Transverse colon (tissue), 4 donors: ENCODE measurements around the gene AQP12B. TPM values are rescaled to one million over a fixed set of nuclear protein-coding genes. Genes with fewer than 3 reads are reported as not detected.
"Not testable (repeated sequence)": the region's sequence is repeated elsewhere in the genome, so short reads cannot be mapped to it uniquely, and the experiment has no call there.

Experiments used
- DNase-seq: peaks from one replicate; pipeline ENCODE4 v3.0.0-alpha.2; 2019
- H3K27ac ChIP-seq, 4 donors: fragments of 200-600 bp; sonication (generic); 2 replicates each; pipeline ENCODE4 v1.5.1; 2016 to 2018; ENCODE audit warnings: inconsistent platforms in 4 of 4
- H3K27me3 ChIP-seq: fragments of 200-600 bp; sonication (generic); 2 replicates; pipeline ENCODE4 v1.5.1; 2017; ENCODE audit warnings: inconsistent platforms
- H3K36me3 ChIP-seq, 4 donors: fragments of 200-600 bp; sonication (generic); 2 replicates each; pipeline ENCODE4 v1.5.1; 2017 to 2019; ENCODE audit warnings: inconsistent platforms in 4 of 4
- H3K4me1 ChIP-seq, 4 donors: fragments of 200-600 bp; sonication (generic); 2 replicates each; pipeline ENCODE4 v1.5.1; 2017 to 2020; ENCODE audit warnings: inconsistent platforms in 4 of 4
- H3K4me3 ChIP-seq, 4 donors: fragments of 200-600 bp; sonication (generic); 1 replicate in 1 of 4; 2 replicates in 3 of 4; pipeline versions ENCODE4 v1.5.1 to v1.6.1; 2017 to 2019; ENCODE audit warnings: inconsistent platforms in 4 of 4
- H3K9me3 ChIP-seq, 2 donors: fragments of 200-600 bp; sonication (generic); 2 replicates each; pipeline ENCODE4 v1.5.1; 2017 to 2019; ENCODE audit warnings: inconsistent platforms in 2 of 2
- CTCF ChIP-seq, 5 experiments: fragments of 200-600 bp in 3 of 5; fragments of 450-650 bp in 2 of 5; sonication (generic) in 3 of 5; IDR thresholded peaks; 1 replicate in 2 of 5; 2 replicates in 3 of 5; pipeline ENCODE4 v1.5.1; 2016 to 2017; ENCODE audit warnings: antibody characterized with exemption in 5 of 5, inconsistent platforms in 3 of 5, mild to moderate bottlenecking in 2 of 5, moderate library complexity in 1 of 5
- EP300 ChIP-seq: sonication (generic); formaldehyde crosslinking; IDR thresholded peaks from one replicate; pipeline ENCODE4 v1.6.1; 2017; ENCODE audit warnings: antibody characterized with exemption, low read depth
- POLR2A ChIP-seq: fragments of 450-650 bp; IDR thresholded peaks from one replicate; pipeline ENCODE4 v1.6.1; 2016; ENCODE audit warnings: antibody characterized with exemption, mild to moderate bottlenecking, moderate library complexity
- POLR2AphosphoS5 ChIP-seq, 3 donors: sonication (generic); formaldehyde crosslinking; IDR thresholded peaks; one replicate each; pipeline ENCODE4 v1.6.1; 2016; ENCODE audit warnings: antibody characterized with exemption in 3 of 3
- WGBS, 2 donors: methylation state at CpG; one replicate each; pipeline ENCODE4 v1.1.5; 2018; ENCODE audit warnings: low coverage in 1 of 2; 5-methylcytosine and 5-hydroxymethylcytosine counted together
- in situ Hi-C, 4 donors: fragments of 200-750 bp; cut with MboI; loops; one replicate each; pipeline versions ENCODE4 v1.15.0 to v1.15.1; 2017; ENCODE audit warnings: low sequenced_read_pairs in 3 of 4, low pct_ligation_motif_present in 1 of 4, low pct_unique_long_range_greater_than_20kb in 1 of 4
- intact Hi-C: fragments of 100-400 bp; cut with DNase I; formaldehyde crosslinking; loops from one replicate; pipeline ENCODE4 v1.15.1; 2023; ENCODE audit warnings: low total_unique reads
- total RNA-seq, 4 donors: library from RNA; depleted of rRNA; stranded (reverse); fragments of >200 nt; gene quantifications; one replicate each; pipeline ENCODE4 v1.1.0, GENCODE V29; 2016

The AQP12B gene
- total RNA-seq, 4 donors from 2014 or later: 0.55 to 1.5 TPM; not detected in 2

- 62% methylated on average over 10 of the region's 10 CpGs; no CpG with 5 or more reads in 1 of the 2 donors for WGBS, 2 donors
- intact Hi-C loops (no loop called here), in situ Hi-C loops (no loop called here)
- H3K4me1 ChIP-seq: peaks cover 0 to 26% (median 9%) of the 10 kb centered on the region in 4 donors
- H3K27me3 ChIP-seq: no peaks in the 10 kb centered on the region
- H3K4me3 ChIP-seq: no peak overlapping the region
- TF ChIP-seq EP300 (no peak), POLR2A (peak; percentile 16), POLR2AphosphoS5 (IDR thresholded peaks at IDR 0.05) (peak in 1 of 3 donors; percentile 40), CTCF (IDR thresholded peaks at IDR 0.05) (no peak)
- no peaks in the 10 kb centered on the region for H3K36me3 ChIP-seq
- peak; percentile 61 for DNase-seq
- H3K9me3 ChIP-seq: no peaks in the 10 kb centered on the region
- peak overlapping the region in 3 of 4 donors; percentile 23 to 50 (median 36) for H3K27ac ChIP-seq
Measured at GRCh38 chr2:240685771-240686371, 3.2 kb upstream of the AQP12B start.

GRCh38 chr2:240683980-240684728 lies 1.5 kb upstream of the AQP12B start:
- peaks cover 0 to 21% (median 9%) of the 10 kb centered on the region in 4 donors for H3K4me1 ChIP-seq
- H3K4me3 ChIP-seq: peak overlapping the region in 1 of 4 donors; percentile 31
- H3K9me3 ChIP-seq, in situ Hi-C loops, intact Hi-C loops, DNase-seq, H3K27me3 ChIP-seq, H3K36me3 ChIP-seq: not testable (repeated sequence)
- H3K27ac ChIP-seq: peak overlapping the region in 2 of 4 donors; percentile 25 to 59
- WGBS, 2 donors: 64% methylated on average over 14 of the region's 15 CpGs; no CpG with 5 or more reads in 1 of the 2 donors

- H3K9me3 ChIP-seq, intact Hi-C loops, H3K36me3 ChIP-seq, DNase-seq, in situ Hi-C loops, H3K27me3 ChIP-seq: not testable (repeated sequence)
- Histone ChIP-seq H3K4me1 (peaks cover 0 to 21% (median 9%) of the 10 kb centered on the region in 4 donors), H3K4me3 (peak overlapping the region in 1 of 4 donors; percentile 31), H3K27ac (peak overlapping the region in 1 of 4 donors; percentile 25)
- WGBS, 2 donors: 81% methylated on average over 2 of the region's 15 CpGs; no CpG with 5 or more reads in 1 of the 2 donors
Measured at GRCh38 chr2:240683329-240683979, 769 bp upstream of the AQP12B start.

GRCh38 chr2:240680185-240680584 lies 2.5 kb downstream of the AQP12B start:
- intact Hi-C loops, H3K9me3 ChIP-seq, H3K36me3 ChIP-seq, H3K27me3 ChIP-seq, in situ Hi-C loops, DNase-seq, H3K27ac ChIP-seq, H3K4me1 ChIP-seq, H3K4me3 ChIP-seq: not testable (repeated sequence)
- WGBS, 2 donors: 0% methylated on average over 1 of the region's 11 CpGs; no CpG with 5 or more reads in 1 of the 2 donors

GRCh38 chr2:240678909-240679308 lies 3.8 kb downstream of the AQP12B start:
- H3K4me1 ChIP-seq, H3K36me3 ChIP-seq, H3K9me3 ChIP-seq, H3K27me3 ChIP-seq, H3K27ac ChIP-seq, H3K4me3 ChIP-seq, intact Hi-C loops, DNase-seq, in situ Hi-C loops: not testable (repeated sequence)
- WGBS, 2 donors: no CpG with 5 or more reads among the region's 19 CpGs

- H3K9me3 ChIP-seq, DNase-seq, intact Hi-C loops, H3K27ac ChIP-seq, in situ Hi-C loops, H3K4me1 ChIP-seq, H3K4me3 ChIP-seq, H3K36me3 ChIP-seq: not testable (repeated sequence)
- H3K27me3 ChIP-seq: peaks cover 16% of the 10 kb centered on the region
- 73% methylated on average over 3 of the region's 14 CpGs; no CpG with 5 or more reads in 1 of the 2 donors for WGBS, 2 donors
Measured at GRCh38 chr2:240678043-240678442, 4.6 kb downstream of the AQP12B start.

- H3K36me3 ChIP-seq, H3K27ac ChIP-seq, H3K9me3 ChIP-seq, H3K4me1 ChIP-seq, H3K4me3 ChIP-seq, in situ Hi-C loops, intact Hi-C loops, DNase-seq: not testable (repeated sequence)
- H3K27me3 ChIP-seq: peaks cover 43% of the 10 kb centered on the region
- WGBS, 2 donors: no CpG with 5 or more reads among the region's 24 CpGs
Measured at GRCh38 chr2:240675345-240675744, 7.3 kb downstream of the AQP12B start.

GRCh38 chr2:240674461-240675184 lies 8.1 kb downstream of the AQP12B start:
- H3K36me3 ChIP-seq, H3K27ac ChIP-seq, DNase-seq, H3K4me1 ChIP-seq, intact Hi-C loops, in situ Hi-C loops, H3K9me3 ChIP-seq, H3K4me3 ChIP-seq: not testable (repeated sequence)
- H3K27me3 ChIP-seq: peaks cover 44% of the 10 kb centered on the region
- 39 to 83% methylated on average over 1 to 5 of the region's 16 CpGs for WGBS, 2 donors
